ENCODE measurements around the gene SEBOX.

The SEBOX gene

DNA sequence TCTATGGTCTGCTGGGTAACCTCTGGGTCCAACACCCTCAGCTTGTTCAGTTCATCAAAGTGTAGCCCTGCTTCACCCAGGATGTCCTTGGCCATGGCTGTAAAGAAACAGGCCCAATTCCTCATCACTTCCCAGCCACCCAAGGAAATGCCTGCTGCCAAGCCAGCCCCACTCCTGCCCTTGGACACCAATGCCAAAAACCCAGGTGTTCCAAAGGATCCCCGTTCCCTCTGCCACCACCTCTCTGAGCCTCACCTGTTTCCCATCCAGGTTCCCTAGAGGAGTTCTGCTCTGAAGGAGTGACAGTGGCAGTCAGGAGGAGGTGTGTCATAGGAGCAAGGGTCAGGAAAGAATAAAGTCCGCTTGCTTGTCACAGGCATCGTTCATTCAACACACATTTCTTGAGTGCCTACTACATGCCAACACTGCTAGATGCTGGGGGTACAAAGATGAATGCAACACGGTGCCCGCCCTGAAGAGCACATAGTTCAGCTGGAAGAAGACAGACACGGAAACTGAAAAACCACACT is 33.0 kb downstream of the SEBOX start:
- DNase-seq: no peak
- in situ Hi-C loops (cut with HindIII; ENCODE audit: low pct_ligation_motif_present, low pct_unique_long_range_greater_than_20kb, low sequenced_read_pairs): no loop called here

DNA sequence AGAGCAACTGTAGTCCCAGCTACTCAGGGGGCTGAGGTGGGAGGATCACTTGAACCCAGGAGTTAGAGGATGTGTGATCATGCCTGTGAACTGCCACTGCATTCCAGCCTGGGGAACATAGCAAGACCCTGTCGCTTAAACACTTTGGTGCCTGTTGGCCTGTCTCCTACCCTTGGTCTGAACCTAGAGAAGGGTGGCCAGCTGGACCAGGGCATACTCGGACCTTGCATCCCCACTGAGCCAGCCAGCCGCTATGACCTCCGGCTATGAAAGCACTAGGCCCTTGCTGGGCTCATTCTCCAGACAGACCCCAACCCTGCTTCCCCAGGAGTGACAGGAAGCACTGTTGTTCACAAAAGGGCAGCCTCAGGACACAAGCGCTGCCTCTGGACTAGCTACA is 34.3 kb downstream of the SEBOX start:
- in situ Hi-C loops (cut with HindIII; ENCODE audit: low pct_ligation_motif_present, low pct_unique_long_range_greater_than_20kb, low sequenced_read_pairs): no loop called here
- DNase-seq: no peak

DNA sequence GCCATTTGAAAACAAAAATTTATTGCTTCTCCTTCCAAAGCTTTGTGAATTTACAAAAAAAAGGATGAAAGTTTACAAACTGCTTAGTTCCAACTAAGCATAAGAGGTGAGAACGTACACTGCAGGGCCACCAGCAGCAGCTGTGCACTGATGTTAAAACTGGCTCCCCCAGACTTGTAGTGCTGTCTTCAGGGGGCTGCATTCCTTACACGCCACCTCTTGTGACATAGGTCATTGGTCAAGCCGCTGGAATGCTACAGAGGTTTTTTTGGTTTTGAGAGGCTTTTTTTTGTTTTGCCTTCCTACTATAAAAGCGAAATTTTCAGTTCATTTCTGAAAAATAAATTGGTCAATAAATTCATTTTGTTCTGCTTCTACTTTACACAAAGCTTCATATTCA is 36.7 kb downstream of the SEBOX start:
- DNase-seq: no peak
- in situ Hi-C loops (cut with HindIII; ENCODE audit: low pct_ligation_motif_present, low pct_unique_long_range_greater_than_20kb, low sequenced_read_pairs): no loop called here

DNA sequence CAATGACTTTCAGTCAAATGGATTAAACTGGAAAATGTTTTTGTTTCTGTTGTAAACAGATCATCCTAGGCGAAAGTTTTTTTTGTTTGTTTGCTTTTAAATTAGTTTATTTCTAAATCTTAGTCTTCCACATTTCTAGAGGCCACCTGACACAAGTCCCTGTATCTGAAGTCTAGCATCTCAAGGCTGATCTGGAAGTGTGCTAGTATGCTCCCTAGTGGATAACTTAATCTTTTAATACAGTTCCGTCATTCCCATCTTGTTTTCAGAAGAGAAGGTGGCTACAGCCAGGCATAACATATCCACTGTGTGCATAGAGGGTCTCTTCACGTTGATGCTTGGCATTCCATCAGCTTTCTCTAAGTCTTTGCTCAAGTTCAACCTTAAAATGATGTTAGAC is 37.3 kb downstream of the SEBOX start:
- DNase-seq: peak; percentile 36
- in situ Hi-C loops (cut with HindIII; ENCODE audit: low pct_ligation_motif_present, low pct_unique_long_range_greater_than_20kb, low sequenced_read_pairs): no loop called here

DNA sequence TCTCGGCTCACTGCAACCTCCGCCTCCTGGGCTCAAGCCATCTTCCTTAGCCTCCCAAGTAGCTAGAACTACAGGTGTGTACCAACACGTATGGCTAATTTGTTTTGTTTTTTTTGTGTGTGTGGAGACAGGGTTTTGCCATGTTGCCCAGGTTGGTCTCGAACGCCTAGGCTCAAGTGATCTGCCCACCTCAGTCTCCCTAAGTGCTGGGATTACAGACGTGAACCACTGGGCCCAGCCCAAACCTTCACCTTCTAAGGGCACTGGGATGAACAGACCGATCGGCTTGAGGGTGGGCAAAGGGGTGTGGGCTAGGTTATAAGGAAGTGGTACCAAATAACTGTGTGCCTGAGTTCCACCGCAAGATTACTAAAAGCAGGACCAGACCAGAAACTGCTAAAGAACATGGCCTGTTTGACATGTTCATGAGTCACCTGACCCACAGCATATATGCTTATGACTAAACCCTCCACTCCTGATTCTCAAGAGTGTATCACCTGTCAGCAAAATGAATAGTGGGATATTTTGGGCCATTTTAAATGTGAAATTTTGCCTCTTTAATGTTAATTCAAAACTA is 37.9 kb downstream of the SEBOX start:
- in situ Hi-C loops (cut with HindIII; ENCODE audit: low pct_ligation_motif_present, low pct_unique_long_range_greater_than_20kb, low sequenced_read_pairs): no loop called here
- no peak for DNase-seq

DNA sequence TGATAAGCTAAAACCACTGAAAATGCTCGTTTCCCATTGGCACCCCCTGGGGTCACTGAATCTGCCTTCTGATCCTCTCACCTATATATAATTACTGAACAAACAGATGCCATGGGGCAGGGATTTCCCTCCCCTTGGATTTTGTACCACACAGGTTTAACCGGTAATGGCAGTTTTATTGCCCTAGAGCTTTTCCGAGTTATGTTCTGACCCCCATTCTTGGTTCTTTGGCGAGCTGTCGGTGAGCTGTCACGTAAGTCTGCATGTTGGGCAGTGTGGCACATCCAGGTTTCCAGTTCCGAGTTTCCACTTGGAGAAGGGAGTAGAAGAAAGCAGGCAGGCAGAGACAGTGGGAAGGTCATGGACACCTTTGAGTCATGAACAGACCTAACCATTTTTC is 38.9 kb downstream of the SEBOX start:
- no peak for DNase-seq
- in situ Hi-C loops (cut with HindIII; ENCODE audit: low pct_ligation_motif_present, low pct_unique_long_range_greater_than_20kb, low sequenced_read_pairs): no loop called here

DNA sequence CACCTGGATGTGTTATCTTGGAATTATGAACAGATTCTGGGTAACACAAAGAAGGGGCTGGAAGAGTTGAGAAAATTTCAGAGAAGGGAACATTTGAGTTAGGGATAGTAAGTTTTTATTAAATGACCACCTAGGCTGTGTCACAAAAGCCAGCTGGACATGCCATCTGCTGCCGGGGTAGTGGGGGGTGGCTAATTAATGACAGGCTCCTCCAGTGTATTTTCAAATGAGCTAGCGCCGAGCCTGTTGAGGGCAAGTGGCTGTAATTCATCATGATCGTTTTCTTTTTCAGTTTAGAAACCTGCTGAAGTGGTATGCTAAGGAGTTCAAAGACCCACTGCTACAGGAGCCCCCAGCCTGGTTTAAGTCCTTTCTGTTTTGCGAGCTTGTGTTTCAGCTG is 39.8 kb downstream of the SEBOX start:
- DNase-seq: no peak
- in situ Hi-C loops (cut with HindIII; ENCODE audit: low pct_ligation_motif_present, low pct_unique_long_range_greater_than_20kb, low sequenced_read_pairs): no loop called here

DNA sequence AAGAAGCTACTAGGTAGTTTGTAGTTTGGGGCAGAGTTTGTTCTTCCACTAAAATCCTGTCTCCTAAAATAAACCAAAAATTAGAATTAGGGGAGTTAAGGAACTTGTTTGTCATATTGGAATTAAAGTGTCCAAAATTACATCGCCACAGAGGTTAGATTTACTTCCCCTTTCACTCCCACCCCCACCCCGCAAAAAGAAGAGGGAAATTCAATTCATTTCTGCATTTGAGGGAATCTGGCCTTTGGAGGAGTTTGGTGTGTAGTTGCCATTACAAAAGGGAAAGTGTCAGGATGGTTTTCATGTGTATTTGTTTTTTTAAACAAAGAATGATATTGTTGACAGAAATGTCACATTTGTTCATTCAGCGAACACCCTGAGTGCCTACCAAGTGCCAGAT is 40.2 kb downstream of the SEBOX start:
- in situ Hi-C loops (cut with HindIII; ENCODE audit: low pct_ligation_motif_present, low pct_unique_long_range_greater_than_20kb, low sequenced_read_pairs): no loop called here
- no peak for DNase-seq

DNA sequence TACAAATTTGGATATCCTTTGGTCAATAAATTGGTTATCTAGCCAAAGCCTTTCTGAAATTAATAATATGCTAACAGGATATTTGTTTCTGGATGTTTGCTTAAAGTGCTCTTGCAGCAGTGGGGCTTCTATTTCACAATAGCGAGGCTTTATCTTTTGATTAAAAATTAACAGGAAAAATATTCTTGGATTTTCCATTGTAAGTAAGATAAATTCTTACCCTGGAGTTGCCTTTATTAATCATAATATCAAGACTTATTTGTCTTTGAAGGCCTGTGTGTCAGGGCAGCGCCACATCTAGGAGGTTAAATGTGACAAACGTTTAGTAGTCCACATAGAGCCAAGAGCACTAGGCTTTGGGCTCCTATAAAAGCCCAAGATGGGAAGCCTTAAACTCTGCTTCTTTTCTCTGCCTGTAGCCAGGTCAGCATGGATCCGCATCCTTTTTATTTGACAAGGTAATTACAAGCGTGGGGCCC is 40.7 kb downstream of the SEBOX start:
- in situ Hi-C loops (cut with HindIII; ENCODE audit: low pct_ligation_motif_present, low pct_unique_long_range_greater_than_20kb, low sequenced_read_pairs): no loop called here
- DNase-seq: no peak

DNA sequence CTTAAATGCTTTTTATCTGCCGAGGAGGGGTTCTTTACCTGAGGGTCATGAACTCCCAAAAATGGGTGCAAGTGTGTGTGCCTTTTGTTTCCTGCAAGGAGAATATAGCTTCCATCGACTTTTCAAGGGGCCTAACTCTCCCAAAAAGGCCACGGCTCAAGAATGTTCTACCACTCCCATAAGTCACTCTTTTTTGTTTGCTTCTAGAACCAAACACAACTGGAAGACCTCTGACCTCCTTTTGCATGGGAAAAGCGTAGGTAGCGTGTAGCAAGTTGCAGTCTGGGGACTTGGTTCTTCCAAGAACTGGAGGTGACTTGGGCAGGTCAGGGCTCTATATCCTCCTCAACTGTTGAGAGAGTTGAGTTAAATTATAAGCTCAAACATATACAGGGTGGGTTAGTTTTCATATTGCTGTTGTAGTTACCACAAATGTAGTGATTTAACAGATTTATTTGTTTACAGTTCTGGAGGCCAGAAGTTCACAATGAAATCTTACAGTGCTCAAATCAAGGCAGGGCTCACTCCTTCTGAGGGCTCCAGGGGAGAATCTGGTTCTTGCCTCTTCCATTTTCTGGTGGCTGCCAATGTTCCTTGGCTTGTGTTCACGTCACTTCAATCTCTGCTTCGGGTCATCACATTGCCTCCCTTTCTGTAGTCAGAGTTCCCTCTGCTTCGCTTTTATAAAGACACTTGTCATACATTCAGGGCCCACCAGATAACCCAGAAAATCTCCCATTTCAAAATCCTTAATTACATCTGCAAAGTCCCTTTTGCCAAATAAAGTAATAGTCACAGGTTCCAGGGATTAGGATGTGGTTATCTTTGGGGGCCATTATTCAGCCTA is 44.6 kb downstream of the SEBOX start:
- DNase-seq: no peak
- in situ Hi-C loops (cut with HindIII; ENCODE audit: low pct_ligation_motif_present, low pct_unique_long_range_greater_than_20kb, low sequenced_read_pairs): no loop called here

DNA sequence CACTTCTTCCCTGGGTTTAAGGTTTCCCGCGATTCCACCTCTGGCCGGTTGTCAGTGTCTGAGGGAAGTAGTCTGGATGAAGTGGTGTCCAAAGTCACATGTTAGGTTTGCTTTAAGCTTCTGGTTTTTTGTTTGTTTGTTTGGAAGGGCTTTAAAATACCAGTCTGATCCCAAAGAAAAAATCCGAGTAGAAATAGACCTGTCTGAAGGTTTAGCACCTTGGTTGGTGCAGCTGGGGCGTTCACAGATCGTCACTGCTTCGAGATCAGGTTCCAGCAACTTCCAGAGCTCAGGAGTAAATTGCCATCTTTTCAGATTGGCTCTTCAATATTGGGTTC is 45.4 kb downstream of the SEBOX start:
- DNase-seq: no peak
- in situ Hi-C loops (cut with HindIII; ENCODE audit: low pct_ligation_motif_present, low pct_unique_long_range_greater_than_20kb, low sequenced_read_pairs): no loop called here

DNA sequence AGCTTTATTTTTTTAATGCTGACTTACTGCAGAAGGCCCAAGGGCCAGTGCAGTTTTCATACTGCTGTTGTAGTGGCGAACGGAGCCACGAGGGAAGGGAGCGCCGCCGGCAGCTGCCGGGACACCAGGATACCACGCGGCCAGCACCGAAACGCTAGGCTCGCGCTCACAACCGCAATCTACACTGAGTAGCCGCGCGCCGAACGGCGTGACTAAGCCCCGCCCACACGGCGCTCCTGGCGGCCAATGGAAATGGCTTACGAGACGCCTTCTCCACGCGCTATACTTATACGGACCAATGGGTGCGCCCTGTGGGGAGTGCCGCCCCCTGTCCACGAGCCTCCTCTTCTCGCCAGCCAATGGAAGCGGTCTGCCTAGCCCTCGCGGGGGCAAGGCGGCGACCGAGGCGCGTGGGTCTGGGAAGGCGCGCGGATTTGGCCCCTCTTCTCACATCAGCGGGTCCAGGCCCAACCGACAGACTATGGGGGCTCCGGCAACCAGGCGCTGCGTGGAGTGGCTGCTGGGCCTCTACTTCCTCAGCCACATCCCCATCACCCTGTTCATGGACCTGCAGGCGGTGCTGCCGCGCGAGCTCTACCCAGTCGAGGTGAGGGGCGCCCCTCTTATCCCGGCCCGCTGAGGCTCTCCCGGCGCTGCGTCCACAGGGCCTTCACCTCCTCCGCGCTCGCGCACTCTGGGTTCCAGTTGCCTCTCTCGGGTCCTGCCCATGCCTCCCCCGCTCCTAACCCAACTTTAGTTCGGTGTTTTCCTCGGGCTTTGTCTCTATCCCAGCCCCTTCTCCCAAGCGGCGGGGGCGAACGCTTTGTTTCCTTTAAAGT is 46.0 kb downstream of the SEBOX start, which contains the start of gene TMEM97:
Gene TMEM97 (plus strand): TSS at position 442 of the 839 bp plus-strand sequence. CDS start 40 bp downstream, at position 482.
- in situ Hi-C loops (cut with HindIII; ENCODE audit: low pct_ligation_motif_present, low pct_unique_long_range_greater_than_20kb, low sequenced_read_pairs): no loop called here

DNA sequence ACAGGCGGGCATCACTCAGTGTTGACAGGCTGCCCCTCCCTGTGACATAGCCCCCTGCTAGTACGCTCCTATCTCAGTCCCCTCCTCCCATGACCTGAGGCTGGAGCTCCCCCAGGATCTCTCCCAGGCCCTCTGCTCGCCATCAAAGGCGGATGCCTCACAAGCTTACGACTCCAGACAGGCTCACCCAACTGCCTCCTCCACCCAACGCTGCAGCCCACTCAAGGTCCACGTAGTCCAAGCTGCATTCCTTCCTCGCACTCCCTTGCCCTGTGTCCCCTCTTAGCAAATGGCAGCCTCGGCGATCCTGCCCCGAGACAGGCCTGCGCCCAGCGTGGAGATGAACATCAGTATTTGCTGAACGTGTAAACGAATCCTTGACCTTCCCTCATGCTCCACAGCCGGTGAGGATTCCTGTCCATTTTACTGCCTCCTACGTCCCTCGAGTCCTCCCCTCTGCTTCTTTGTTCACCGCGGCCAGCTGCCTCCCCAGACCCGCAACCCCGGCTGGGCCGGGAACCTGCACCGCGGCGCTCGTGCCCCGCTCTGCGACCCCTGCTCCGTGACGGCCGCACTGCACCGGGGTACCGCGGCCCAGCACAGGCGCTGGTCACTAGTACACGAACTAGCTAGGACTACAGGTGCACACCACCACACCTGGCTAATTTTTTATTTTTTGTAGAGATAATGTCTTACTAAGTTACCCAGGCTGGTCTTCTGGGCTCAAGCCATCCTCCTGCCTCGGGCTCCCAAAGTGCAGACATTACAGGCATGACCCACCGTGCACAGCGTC is 46.8 kb downstream of the SEBOX start:
- in situ Hi-C loops (cut with HindIII; ENCODE audit: low pct_ligation_motif_present, low pct_unique_long_range_greater_than_20kb, low sequenced_read_pairs): no loop called here
- DNase-seq: no peak

More for the DNA sequence above, 46.0 kb downstream of the SEBOX start, which contains the start of gene TMEM97:
- peak; percentile 98 for DNase-seq

DNA sequence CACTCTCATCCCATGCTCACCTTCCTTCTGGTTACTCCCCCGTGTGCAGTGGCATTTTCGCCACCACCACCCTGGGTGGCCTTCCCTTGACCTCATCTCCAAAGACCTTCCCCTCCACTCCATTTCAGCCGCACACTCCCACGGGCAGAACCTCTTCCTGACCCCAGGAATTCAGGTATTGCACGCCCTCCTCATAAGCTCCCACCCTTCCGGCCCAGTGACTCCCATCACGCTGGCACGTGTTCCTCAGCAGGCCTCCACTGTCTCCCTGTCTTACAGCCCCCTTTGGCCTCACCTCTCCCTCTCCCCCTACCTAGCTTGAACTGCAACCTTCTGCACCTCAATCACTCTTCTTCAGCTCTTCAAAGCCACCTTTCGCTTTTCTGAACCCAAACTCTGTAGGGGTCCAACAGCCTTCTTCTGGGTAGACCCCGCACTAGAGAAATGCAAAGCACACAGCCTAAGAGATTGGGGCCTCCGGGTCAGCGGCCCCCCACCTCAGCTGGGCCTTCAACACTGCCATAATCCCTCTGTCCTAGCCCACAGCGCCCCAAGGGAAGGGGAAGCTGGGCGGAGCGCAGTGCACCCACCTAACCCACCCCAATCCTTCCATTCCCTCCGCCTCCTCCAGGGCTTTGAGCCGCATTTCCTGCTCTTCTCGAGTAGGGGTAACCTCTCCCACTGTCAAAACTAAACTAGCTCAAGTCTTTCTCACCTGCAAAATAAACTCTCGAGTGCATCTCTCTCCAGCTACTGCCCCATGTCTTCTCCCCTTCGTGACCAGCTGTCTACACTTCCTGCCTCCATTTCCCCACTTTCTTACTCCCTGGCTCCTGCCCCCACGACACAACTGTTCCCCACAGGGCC is 47.7 kb downstream of the SEBOX start:
- DNase-seq: no peak
- in situ Hi-C loops (cut with HindIII; ENCODE audit: low pct_ligation_motif_present, low pct_unique_long_range_greater_than_20kb, low sequenced_read_pairs): no loop called here

DNA sequence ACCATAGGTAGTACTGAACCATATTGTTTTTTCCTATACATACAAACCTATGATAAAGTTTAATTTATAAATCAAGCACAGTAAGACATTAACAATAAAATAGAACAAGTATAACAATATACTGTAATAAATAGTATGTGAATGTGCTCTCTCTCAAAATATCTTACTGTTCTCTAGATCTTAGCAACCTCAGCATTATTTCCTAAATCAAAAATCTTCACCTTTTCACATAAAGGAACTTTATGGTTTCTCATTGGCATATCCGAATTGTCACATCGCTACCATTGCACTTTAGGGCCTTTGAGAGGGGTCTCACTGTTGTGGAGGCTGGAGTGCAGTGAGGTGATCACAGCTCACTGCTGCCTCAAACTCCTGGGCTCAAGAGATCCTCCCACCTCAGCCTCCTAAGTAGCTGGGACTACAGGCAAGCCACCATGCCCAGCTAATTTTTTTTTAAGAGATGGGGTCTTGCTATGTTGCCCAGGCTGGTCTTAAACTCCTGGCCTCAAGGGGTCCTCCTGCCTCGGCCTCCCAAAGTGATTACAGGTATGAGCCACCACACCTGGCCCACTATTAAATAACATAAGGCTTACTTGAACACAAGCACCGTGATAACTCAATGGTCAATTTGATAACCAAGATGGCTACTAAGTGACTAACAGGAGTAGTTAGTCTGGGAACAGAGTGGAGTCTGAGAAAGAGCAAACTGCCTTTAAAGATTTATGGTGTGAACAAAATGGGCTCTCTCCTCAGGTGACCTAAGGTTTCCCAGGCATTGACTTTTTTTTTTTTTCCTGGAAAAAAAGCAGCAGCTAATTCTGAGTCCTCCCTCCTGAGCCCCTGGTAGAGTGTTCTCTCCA is 48.9 kb downstream of the SEBOX start:
- DNase-seq: no peak
- in situ Hi-C loops (cut with HindIII; ENCODE audit: low pct_ligation_motif_present, low pct_unique_long_range_greater_than_20kb, low sequenced_read_pairs): no loop called here

DNA sequence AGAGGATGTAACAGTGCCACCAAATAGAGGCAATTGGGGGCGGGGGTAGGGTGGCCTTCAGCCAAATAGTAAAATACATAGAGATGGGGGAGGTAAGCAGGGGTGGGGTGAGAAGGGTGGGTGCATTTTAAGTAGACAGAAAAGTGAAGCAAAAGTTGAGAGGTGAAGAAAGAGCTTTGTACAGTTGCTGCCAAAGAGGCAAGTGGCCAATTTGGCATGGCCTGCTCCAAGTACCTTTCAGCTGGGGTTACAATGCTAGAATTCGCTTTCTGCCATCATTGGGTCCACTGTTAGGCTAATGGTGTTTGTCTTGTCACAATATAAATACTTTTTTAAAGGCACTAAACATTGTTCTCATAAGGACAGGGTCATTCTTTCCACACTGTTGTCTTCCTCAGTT is 51.2 kb downstream of the SEBOX start:
- DNase-seq: no peak
- in situ Hi-C loops (cut with HindIII; ENCODE audit: low pct_ligation_motif_present, low pct_unique_long_range_greater_than_20kb, low sequenced_read_pairs): no loop called here
